Activated CD8-positive, alpha-beta memory T cell treated with anti-CD3 and anti-CD28 coated beads, Interleukin-2, amount 50 U/mL, for 48 hours (primary cell): ENCODE results near the gene POTEB2.
"Not testable (repeated sequence)": the region's sequence is repeated elsewhere in the genome, so short reads cannot be mapped to it uniquely, and the experiment has no call there.

ENCODE experiments used
- DNase-seq: peaks from one replicate; pipeline ENCODE4 v3.0.0-alpha.2; 2020

Gene POTEB2

GRCh38 chr15:20866214-20866613, at the start of gene POTEB2:
POTEB2 (minus strand) TSS chr15:20866314; CDS start chr15:20866281, 33 bp downstream.
- not testable (repeated sequence) for DNase-seq

DNA sequence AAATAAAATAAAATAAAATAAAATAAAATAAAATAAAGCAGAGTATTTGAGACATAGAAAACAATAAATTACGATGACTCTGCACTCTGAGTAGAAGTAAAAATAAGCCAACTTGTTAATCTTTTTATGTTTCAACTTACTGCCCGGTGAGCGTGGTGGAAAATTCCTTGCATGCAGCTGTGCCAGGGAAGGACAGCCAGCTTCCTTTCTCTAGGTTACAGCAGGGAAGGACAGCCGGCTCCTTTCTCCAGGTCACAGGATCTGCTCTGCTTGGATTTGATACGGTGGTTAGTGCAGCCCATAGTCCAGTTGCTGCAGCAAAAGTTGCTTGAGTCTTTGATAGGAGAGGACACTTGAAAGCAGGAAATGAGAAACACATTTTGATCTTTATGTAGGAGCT, 13.8 kb upstream of the POTEB2 start:
- not testable (repeated sequence) for DNase-seq

DNA sequence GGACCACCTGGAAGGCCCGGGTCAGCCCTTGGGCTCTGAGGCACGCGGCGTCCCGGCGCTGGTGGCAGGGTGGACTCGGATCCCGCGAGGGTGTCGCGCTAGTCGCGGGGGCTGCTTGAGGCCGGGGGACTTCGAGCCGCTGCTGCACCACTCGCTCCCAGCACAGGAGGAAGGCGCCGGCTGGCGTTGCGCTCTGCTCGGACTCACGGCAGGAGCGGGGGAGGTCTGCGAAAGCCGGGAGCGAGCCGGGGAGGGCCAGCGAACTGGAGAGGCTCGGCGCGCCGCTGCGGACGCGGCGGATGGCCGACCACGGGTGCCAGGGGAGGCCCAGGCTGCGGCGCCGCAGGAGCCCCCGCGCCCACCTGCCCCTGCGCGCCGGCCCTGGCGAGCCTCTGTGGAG, 12.3 kb upstream of the POTEB2 start:
- not testable (repeated sequence) for DNase-seq

DNA sequence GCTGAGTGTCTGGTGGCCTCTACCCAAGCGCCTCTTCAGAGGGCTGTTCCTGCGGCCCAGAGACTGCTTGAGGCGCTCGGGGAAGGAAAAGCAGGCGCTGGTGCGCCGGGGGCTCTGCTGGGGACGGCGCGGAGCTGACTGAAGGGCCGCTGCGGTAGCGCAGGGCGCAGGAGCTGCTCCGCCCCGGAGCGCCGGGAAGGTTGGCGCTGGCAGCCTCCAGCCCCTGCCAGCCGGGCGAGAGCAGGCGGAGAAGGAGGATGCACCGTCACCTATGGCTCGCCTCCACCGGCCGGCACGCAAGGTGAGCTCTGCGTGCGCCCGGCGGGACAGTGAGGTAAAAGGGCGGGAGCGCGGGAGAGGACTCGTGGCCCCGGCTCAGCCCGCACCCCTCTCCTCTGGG, 11.7 kb upstream of the POTEB2 start:
- not testable (repeated sequence) for DNase-seq
